OCI-LY7 (cell line): ENCODE measurements around the gene THSD7A. TPM values are rescaled to one million over a fixed set of nuclear protein-coding genes. Genes with fewer than 3 reads are reported as not detected.

Experiments used
- BruUV-seq: library from RNA; stranded (reverse); fragments of 400-500 nt; replicated peaks from 2 replicates; lab custom pipeline; 2021; lab: Mats Ljungman, UMichigan
- CTCF ChIA-PET: fragments of 300-600 bp; sonication (Branson Sonifier 250); formaldehyde crosslinking; loops from one replicate; lab custom pipeline; 2022; ENCODE audit warnings: antibody characterized with exemption; ENCODE audit not compliant: unreplicated experiment; lab: Charles Lee
- POLR2A ChIA-PET: fragments of 300-600 bp; sonication (Branson Sonifier 250); formaldehyde crosslinking; loops from one replicate; lab custom pipeline; 2022; ENCODE audit warnings: antibody characterized with exemption; lab: Charles Lee
- DNase-seq: peaks from one replicate; pipeline ENCODE4 v3.0.0-alpha.2; 2015; ENCODE audit warnings: low spot score
- H2AFZ ChIP-seq: fragments of 200-600 bp; sonication (generic), shearing (Covaris generic); 2 replicates; pipeline ENCODE4 v1.6.1; 2014; ENCODE audit warnings: mild to moderate bottlenecking, antibody characterized with exemption, low read length, moderate library complexity
- H3K27ac ChIP-seq: fragments of 200-600 bp; sonication (generic); 2 replicates; pipeline ENCODE4 v1.5.1; 2014; ENCODE audit warnings: mixed run types, low read depth, mild to moderate bottlenecking, moderate library complexity, low read length, inconsistent platforms; ENCODE audit not compliant: poor library complexity, severe bottlenecking
- H3K36me3 ChIP-seq: fragments of 200-600 bp; sonication (generic); 2 replicates; pipeline ENCODE4 v1.6.1; 2014; ENCODE audit warnings: mild to moderate bottlenecking, antibody characterized with exemption, low read length, moderate library complexity, mixed read lengths; ENCODE audit not compliant: insufficient read depth
- H3K4me1 ChIP-seq: fragments of 200-600 bp; sonication (generic); 2 replicates; pipeline ENCODE4 v1.5.1; 2014; ENCODE audit warnings: mild to moderate bottlenecking, low read length; ENCODE audit not compliant: insufficient read depth, poor library complexity, severe bottlenecking
- H3K4me2 ChIP-seq: fragments of 200-600 bp; sonication (generic); 2 replicates; pipeline ENCODE4 v1.6.1; 2014; ENCODE audit warnings: mild to moderate bottlenecking, low read length
- H3K4me3 ChIP-seq: fragments of 200-600 bp; sonication (generic); 2 replicates; pipeline ENCODE4 v1.5.1; 2014; ENCODE audit warnings: mild to moderate bottlenecking, low read depth, low read length; ENCODE audit not compliant: poor library complexity, severe bottlenecking
- H3K79me2 ChIP-seq: fragments of 200-600 bp; sonication (generic); 2 replicates; pipeline ENCODE4 v1.6.1; 2016; ENCODE audit warnings: low read depth, mild to moderate bottlenecking, low read length, moderate library complexity, mixed read lengths; ENCODE audit not compliant: insufficient read depth
- H3K9me2 ChIP-seq: fragments of 200-600 bp; sonication (generic); 2 replicates; pipeline ENCODE4 v1.6.1; 2016; ENCODE audit warnings: mild to moderate bottlenecking, low read length, mixed read lengths; ENCODE audit not compliant: insufficient read depth
- H3K9me3 ChIP-seq: fragments of 200-600 bp; sonication (generic); 2 replicates; pipeline ENCODE4 v1.6.1; 2014; ENCODE audit warnings: mild to moderate bottlenecking, mixed run types, low read length, mixed read lengths
- H4K20me1 ChIP-seq: fragments of 200-600 bp; sonication (generic); 2 replicates; pipeline ENCODE4 v1.6.1; 2014; ENCODE audit warnings: mild to moderate bottlenecking, antibody characterized with exemption, low read length, moderate library complexity, mixed read lengths; ENCODE audit not compliant: insufficient read depth
- EZH2phosphoT487 ChIP-seq: fragments of 200-600 bp; sonication (generic); IDR thresholded peaks from 2 replicates; pipeline ENCODE4 v1.6.1; 2018; ENCODE audit warnings: low read depth, borderline replicate concordance, mild to moderate bottlenecking, mixed run types, antibody characterized with exemption, low read length, moderate library complexity, mixed read lengths
- intact Hi-C: fragments of 100-400 bp; cut with micrococcal nuclease; formaldehyde crosslinking; loops from one replicate; pipeline ENCODE4 v1.10.0; 2022; ENCODE audit not compliant: unreplicated experiment
- total RNA-seq, 2 experiments: library from RNA; depleted of rRNA in 1 of 2; stranded (reverse); fragments of >200 nt in 1 of 2; shearing (Covaris generic) in 1 of 2; gene quantifications; 2 replicates each; pipeline ENCODE4 v1.2.3, GENCODE V29; 2014 to 2022
- TF ChIP-seq, protein P1 (sequence below): fragments of 200-600 bp; sonication (generic); conservative IDR thresholded peaks from 2 replicates; pipeline ENCODE4 v1.5.1; 2014; ENCODE audit warnings: mild to moderate bottlenecking, antibody characterized with exemption, low read length, moderate library complexity, mixed read lengths

Gene THSD7A
- total RNA-seq, 2 experiments from 2014 or later, result 0.13 TPM; not detected in 1

DNA sequence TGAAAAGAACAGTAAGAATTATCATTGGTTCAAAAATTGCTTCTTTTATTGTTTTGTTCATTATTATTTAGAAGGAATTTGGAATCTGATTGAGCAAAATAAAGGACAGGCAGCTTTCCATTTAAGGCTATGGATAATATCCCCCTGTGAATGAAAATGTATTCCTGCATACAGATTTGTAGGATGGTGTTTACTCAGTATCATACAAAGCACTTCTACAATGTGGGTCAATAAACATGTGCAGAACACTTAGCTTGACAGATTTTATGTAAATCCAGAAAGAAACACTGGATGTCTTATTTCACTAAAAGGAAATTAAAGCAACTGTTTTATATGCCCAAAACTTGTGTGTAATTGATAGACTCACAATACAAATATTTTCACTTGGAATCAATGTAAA lies 189.7 kb downstream of the THSD7A start:
- TF ChIP-seq, protein P1, sequence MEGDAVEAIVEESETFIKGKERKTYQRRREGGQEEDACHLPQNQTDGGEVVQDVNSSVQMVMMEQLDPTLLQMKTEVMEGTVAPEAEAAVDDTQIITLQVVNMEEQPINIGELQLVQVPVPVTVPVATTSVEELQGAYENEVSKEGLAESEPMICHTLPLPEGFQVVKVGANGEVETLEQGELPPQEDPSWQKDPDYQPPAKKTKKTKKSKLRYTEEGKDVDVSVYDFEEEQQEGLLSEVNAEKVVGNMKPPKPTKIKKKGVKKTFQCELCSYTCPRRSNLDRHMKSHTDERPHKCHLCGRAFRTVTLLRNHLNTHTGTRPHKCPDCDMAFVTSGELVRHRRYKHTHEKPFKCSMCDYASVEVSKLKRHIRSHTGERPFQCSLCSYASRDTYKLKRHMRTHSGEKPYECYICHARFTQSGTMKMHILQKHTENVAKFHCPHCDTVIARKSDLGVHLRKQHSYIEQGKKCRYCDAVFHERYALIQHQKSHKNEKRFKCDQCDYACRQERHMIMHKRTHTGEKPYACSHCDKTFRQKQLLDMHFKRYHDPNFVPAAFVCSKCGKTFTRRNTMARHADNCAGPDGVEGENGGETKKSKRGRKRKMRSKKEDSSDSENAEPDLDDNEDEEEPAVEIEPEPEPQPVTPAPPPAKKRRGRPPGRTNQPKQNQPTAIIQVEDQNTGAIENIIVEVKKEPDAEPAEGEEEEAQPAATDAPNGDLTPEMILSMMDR, result no peak
- no peak for TF ChIP-seq EZH2phosphoT487
- no peaks in the 10 kb centered on the region for H4K20me1 ChIP-seq
- DNase-seq, result no peak
- ChIA-PET CTCF (no interaction called here), POLR2A (no interaction called here)
- H3K9me2 ChIP-seq, result no peaks in the 10 kb centered on the region
- H3K27ac ChIP-seq, result no peak overlapping the region
- no peak overlapping the region for H3K4me3 ChIP-seq
- intact Hi-C loops, result no loop called here
- H3K79me2 ChIP-seq, result no peaks in the 10 kb centered on the region
- H3K4me2 ChIP-seq, result no peak overlapping the region
- no peaks in the 10 kb centered on the region for H3K4me1 ChIP-seq
- no peak overlapping the region for H2AFZ ChIP-seq
- H3K36me3 ChIP-seq, result no peaks in the 10 kb centered on the region
- H3K9me3 ChIP-seq, result no peaks in the 10 kb centered on the region
- BruUV-seq, result no TSS peak

DNA sequence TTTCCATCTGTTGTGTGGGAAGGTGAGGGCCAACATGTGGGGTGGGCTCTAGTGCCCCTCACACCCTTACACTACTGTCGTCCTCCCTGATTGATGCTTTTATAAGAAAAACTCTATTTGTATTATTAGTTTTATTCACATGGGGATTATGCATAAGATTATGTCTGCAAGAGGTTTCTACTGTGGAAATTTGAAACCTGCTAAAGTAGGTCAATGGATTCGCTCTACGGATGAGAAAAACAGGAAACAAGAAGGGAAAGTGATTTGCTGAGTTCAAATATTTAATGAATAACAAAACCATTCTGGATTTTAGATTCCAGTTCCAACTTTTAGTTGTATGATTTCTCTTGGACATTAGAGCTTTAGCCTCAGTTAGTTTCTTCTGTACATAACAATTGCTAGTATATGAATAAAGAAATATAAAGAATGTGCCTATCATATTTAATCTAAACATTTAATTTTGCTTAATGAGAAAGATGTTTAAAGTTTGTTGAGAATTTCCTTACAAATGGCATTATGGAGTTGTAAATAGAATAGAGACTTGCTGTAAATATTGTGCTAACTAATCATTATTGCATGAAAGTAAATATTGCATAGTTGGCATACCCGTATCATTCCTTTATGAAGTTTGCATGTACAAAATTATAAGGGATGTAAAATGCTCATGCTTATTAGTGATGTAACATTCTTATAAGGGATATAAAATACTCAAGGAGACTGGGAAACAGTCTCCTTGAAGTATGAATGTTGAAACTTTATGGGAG lies 193.8 kb downstream of the THSD7A start:
- H3K4me3 ChIP-seq, result no peak overlapping the region
- H2AFZ ChIP-seq, result no peak overlapping the region
- CTCF ChIA-PET, result no interaction called here
- H3K27ac ChIP-seq, result no peak overlapping the region
- no peaks in the 10 kb centered on the region for H3K79me2 ChIP-seq
- H4K20me1 ChIP-seq, result no peaks in the 10 kb centered on the region
- H3K4me1 ChIP-seq, result no peaks in the 10 kb centered on the region
- POLR2A ChIA-PET, result no interaction called here
- TF ChIP-seq, protein P1, result no peak
- no peak for TF ChIP-seq EZH2phosphoT487
- no peak overlapping the region for H3K4me2 ChIP-seq
- H3K36me3 ChIP-seq, result no peaks in the 10 kb centered on the region
- no peaks in the 10 kb centered on the region for H3K9me2 ChIP-seq
- no TSS peak for BruUV-seq
- no peaks in the 10 kb centered on the region for H3K9me3 ChIP-seq
- intact Hi-C loops, result no loop called here
- no peak for DNase-seq

- Histone ChIP-seq H3K36me3 (no peaks in the 10 kb centered on the region), H3K27ac (no peak overlapping the region), H3K4me1 (no peaks in the 10 kb centered on the region), H3K9me3 (no peaks in the 10 kb centered on the region), H4K20me1 (no peaks in the 10 kb centered on the region), H3K9me2 (no peaks in the 10 kb centered on the region), H3K79me2 (no peaks in the 10 kb centered on the region), H3K4me3 (no peak overlapping the region), H2AFZ (no peak overlapping the region), H3K4me2 (no peak overlapping the region)
- no peak for TF ChIP-seq EZH2phosphoT487
- TF ChIP-seq, protein P1, result no peak
- intact Hi-C loops, result no loop called here
- no peak for DNase-seq
- CTCF ChIA-PET, result no interaction called here
- POLR2A ChIA-PET, result no interaction called here
- no TSS peak for BruUV-seq
Observed at GRCh38 chr7:11636274-11636673, 195.7 kb downstream of the THSD7A start.
